Bone marrow (tissue), 2 donors: ENCODE results near the gene ZBTB43.

Source experiments
- DNase-seq, 2 donors: peaks; one replicate each; lab custom pipeline; 2025; lab: John Stamatoyannopoulos, UW

ZBTB43 gene

DNA sequence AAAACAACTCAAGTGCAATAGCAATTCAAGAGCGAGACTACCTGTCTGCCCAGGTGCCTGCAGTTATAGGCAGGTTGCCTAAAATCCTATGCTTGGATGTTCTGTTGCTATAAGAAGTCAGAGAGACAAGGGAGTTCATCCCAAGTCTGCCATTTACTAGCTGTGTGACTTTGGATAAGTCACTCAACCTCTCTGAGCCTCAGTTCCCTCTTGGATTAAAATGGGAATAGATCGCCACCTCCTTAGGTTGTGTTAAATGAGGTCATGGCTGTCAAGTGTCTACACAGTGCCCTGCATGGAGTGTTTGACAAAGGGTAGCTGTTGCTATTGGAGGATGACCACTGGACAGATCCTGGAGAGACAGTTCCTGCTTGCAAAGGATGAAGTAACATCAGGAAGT, 54.3 kb downstream of the ZBTB43 start:
- DNase-seq: no peak

- peak; percentile 52 to 64 for DNase-seq
These were observed 55.4 kb downstream of the ZBTB43 start, which contains the start of gene ZBTB34 for GRCh38 chr9:126860077-126860756. Gene ZBTB34 (plus strand): TSS chr9:126860639. CDS start chr9:126879400, 18,761 bp downstream.

DNA sequence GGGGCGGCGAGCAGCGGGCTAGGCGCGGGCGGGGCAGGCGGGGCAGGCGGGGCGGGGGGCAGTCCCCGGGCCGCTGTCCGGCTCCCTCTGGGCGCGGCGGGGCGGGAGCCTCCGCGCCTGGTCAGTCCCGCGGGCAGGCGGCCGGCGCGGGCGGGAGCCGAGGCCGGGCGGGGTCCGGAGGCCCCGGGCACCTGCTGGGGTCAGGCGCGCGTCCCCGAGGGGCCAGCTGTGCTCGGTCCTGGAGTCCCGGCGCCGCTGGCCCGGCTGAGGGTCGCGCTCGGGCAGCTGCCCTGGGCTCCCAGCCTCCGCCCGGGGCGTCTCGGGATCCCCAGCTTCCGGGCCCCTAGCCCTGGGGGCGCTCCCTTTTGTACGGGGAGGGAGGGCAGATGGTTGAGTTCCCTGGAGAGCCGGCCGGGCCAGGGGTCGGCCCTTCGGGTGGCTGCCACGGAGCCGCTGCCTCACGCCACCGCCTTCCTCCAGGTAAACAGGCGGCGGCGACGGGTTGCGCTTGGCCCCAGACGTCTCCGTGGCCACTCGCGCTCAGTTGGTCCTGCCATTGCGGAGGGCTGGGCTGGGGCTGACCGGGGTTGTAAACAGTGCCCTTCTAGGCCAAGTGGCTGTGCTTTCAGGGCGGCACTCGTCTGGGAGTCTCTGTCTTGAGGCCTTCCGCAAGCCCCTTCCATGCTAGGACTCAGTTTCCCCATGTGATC, 56.1 kb downstream of the ZBTB43 start:
- DNase-seq: no peak

GRCh38 chr9:126861707-126862103, 56.9 kb downstream of the ZBTB43 start:
- DNase-seq: no peak

DNA sequence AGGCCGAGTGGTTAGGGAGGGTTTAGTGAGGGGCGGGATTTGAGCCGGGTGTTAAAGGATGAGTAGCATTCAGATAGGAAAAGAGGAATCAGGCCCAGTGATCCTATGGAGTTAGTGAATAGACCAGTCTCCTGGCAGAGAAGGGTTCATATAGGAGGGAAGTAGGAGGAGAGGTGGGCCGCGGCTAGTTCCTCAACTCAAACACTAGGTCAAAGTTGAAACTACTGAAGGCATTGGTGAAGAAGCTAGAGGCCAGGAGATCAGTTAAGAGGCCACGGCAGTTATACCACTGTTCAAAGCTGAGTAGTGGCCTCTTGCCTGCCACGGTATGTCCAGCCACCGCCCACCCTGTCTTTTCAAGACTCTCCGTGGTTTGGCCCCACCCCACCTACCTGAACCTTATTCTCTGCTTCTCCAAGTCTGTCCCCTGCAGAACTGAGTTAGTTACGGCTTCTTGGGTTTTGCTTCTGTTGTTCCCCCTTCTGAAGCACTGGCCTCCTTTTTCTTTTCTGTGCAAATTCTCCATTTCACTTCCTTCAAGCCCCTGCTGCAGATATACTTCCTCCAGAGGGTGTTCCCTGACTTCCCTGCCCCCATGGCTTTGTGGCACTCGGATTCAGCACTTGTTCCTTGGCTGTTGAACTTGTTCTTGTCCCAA, 57.4 kb downstream of the ZBTB43 start:
- DNase-seq: peak in 1 of 2 donors; percentile 14

- DNase-seq: no peak
These were observed 59.9 kb downstream of the ZBTB43 start for GRCh38 chr9:126864771-126865170.

DNA sequence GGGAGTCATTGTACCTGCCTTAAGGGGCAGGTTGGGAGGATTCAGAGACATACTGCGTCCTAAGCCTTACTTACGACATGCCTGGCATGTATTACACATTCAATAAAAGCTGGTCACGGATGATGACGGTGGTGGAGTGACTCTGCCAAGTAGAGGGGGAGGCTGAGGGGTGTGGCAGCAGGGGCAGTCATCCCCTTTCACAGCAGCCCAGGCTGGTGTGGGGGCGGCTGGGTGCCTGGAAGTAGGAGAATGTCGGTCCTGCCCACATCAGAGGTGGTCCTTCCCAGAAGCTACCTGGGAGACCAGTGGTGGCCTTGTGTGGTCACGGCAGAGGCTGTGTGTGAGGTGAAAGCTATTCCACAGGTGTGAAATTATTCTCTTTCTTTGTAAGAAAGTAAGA, 64.5 kb downstream of the ZBTB43 start:
- no peak for DNase-seq

DNA sequence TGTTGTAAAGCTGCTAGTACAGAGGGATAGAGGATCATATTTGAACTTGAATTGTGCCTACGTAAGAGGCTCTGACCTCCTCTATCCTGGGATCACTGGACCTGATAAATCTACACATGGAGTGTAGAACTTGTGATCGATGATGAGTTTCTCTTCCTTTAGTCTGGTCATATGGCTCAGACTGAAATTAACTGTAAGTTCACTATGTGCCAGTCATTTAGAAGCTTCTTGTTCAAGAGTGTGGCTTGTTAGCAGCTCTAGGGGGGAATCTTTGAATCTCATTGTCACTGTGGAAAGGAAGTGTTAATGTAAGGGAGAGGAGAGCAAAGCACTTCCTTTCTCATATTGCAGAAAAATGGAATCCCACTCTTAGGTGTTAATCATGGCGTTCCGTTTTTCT, 67.7 kb downstream of the ZBTB43 start:
- DNase-seq: no peak

DNA sequence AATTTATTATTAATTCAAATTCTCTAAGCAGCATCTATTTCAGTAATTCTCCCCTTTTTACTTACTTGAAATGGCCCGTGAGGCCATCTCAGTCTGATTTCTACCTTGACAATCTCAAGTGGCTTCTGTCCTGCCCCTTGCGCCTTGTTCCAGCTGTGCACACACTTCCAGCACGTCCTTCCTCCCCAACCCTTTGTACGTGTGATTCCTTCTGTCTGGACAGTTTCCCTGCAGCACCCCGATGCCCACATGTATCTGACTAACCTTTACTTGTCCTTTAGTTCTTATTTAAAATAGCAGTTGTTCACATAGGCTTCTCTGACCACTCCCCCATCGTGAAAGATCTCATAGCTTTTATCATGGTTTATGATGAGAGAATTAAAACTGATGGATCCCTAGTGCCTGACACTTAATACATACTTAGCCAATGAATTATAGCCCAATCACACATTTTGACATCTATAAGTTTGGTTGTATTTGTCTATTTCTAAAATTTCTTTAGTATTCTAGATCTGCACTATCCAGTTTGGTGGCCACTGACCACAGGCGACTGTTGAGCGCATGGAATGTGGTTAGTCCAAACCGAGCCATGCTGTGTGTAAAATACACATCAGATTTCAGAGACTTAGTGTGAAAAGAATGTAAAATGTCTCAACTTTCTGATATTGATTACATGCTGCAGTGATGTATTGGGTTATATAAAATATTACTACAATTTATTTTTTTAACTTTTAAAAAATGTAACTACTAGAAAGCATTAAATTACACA, 69.9 kb downstream of the ZBTB43 start:
- no peak for DNase-seq

DNA sequence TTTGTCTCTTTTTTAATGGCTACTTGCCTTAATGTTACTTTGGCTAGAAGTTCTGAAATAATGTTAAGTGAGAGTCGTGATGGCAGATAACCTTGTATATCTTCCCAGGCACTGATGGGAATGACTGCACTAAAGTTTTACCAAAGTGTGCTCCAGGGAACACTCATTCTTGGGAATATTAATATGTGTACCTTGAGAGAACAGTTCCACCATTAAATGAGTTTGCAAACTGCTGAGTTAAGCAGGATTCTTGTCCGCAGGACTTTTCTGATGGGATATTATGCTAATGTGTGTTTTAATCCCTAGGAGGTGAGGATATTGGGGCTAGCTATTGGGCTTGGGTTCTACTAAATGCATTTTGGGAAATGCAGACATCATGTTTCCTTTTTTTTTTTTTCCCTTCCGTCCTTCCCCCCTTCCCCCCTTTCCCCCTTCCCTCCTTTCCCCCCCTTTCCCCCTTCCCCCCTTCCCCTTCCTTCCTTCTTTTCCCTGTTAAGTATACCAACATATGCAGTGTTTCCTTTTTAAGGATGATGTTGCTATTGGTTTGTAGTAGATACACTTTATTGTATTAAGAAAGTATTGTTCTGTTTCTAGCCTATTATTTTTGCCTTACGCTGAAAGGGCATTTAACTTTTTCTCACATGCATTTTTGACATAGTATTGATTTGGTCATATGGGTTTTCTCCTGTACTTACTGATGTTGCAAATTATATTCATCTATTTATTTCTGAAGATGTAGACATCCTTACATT, 71.1 kb downstream of the ZBTB43 start:
- no peak for DNase-seq

- DNase-seq: no peak
These were observed 71.7 kb downstream of the ZBTB43 start for GRCh38 chr9:126876531-126876930.

- DNase-seq: no peak
These were observed 72.6 kb downstream of the ZBTB43 start for GRCh38 chr9:126877418-126877817.

DNA sequence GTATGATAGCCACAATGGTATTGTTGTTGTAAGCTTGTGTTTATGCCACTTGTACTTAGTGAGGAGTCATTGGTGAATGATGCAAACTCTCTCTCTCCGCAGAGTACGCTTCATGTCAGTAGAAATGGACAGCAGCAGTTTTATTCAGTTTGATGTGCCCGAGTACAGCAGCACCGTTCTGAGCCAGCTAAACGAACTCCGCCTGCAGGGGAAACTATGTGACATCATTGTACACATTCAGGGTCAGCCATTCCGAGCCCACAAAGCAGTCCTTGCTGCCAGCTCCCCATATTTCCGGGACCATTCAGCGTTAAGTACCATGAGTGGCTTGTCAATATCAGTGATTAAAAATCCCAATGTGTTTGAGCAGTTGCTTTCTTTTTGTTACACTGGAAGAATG, 74.4 kb downstream of the ZBTB43 start:
- DNase-seq: no peak

GRCh38 chr9:126880226-126880946, 75.5 kb downstream of the ZBTB43 start:
- DNase-seq: no peak

GRCh38 chr9:126880947-126881332, 76.1 kb downstream of the ZBTB43 start:
- no peak for DNase-seq

DNA sequence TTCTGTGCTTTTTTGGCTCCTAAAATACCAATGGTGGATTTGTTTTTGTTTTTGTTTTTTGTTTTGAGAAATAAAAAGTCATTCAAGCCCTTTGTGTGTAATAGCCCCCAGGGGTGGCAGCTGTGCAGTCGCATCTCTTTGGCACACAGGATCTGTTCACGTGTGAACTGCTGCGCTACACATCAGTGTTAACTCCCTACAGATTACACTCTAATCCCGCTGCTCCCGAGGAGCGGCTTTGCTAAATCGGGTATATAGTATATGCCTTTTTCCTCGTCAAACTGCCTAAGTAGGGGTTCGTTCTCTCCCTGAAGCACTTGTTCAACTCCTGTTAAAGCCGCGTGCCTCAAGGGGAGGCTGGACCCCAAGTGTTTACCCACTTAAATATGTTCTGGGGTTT, 77.9 kb downstream of the ZBTB43 start:
- DNase-seq: no peak

DNA sequence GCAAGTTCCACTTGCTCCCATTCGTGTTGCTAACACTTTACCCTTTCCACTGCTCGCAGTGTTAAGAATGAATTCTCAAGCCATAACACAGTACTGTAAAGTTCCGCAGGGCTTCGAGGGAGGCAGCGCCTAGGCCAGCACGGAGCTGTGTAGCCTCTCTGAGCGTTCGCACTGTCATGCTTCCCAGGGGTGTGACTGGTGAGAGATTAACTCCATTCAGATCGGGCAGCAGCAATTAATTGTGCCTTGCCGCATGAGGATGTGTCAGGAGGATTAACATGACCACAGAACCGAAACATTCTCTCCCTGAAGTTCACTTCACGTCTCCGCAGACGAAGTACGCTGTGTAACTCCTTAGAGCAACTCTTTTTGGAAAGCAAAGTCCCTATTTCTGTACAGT, 78.8 kb downstream of the ZBTB43 start:
- DNase-seq: no peak

GRCh38 chr9:126885131-126885641, 80.3 kb downstream of the ZBTB43 start:
- no peak for DNase-seq

DNA sequence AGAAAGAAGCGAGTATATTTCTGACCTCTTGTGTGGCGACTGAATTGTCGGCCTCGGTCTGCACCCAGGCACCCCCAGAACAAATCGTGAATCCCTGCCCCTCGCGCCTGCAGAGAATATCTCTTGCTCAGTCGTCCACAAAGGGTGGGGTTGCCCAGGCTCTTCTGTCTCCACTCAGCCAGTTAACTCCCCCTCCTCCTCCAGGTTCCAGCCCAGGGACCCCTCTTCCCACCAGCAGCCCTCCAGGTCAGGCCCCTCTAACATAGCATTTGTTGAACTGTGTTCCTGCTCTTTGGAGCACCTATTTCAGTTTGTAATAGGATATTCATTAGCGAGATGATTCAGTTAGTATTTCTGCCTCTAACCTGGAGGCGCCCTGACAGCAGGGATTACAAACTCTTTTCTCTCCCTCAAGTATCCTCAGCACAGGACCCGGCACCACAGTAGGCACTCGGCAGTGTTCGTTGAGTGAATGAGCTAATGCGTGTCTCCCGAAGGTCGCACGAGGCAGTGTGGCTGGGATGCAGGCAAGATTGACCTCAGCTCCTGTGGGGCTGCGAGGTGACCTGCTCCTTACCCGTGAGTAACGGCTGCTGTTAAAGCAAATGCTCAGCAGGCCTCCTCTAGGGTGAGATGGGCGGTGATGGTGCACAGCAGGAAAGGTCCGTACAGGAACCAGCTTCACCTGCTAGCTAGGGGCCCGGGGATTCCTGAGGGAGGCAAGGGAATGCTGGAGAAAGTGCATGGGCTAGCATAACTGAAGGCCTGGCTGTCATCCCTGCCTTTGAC, 81.4 kb downstream of the ZBTB43 start:
- DNase-seq: no peak

- DNase-seq: no peak
These were observed 82.1 kb downstream of the ZBTB43 start for GRCh38 chr9:126886897-126887296.
